K562 (cell line): ENCODE data around the gene SBNO1. TPM values are rescaled to one million over a fixed set of nuclear protein-coding genes. Genes with fewer than 3 reads are reported as not detected.

ENCODE experiments used
- BRD9 ChIP-seq: fragments of 450-650 bp; IDR thresholded peaks from 2 replicates; pipeline ENCODE4 v1.6.1; 2018; ENCODE audit warnings: low read depth; ENCODE audit not compliant: partially characterized antibody
- CHD1 ChIP-seq: fragments of 200-600 bp; sonication (generic); IDR thresholded peaks from one replicate; pipeline ENCODE4 v1.6.1; 2012; ENCODE audit warnings: mild to moderate bottlenecking, moderate library complexity, low read length, inconsistent platforms
- DIDO1 ChIP-seq: fragments of 450-650 bp; IDR thresholded peaks from 2 replicates; pipeline ENCODE4 v1.6.1; 2016; ENCODE audit warnings: low read depth, missing biosample characterization, missing genetic modification characterization
- EGR1 ChIP-seq: fragments of 450-650 bp; conservative IDR thresholded peaks from 2 replicates; pipeline ENCODE4 v1.6.1; 2017; ENCODE audit warnings: mild to moderate bottlenecking
- EP400 ChIP-seq: fragments of 450-650 bp; IDR thresholded peaks from 2 replicates; pipeline ENCODE4 v1.6.1; 2017; ENCODE audit warnings: antibody characterized with exemption, mild to moderate bottlenecking, moderate library complexity
- ESRRA ChIP-seq: fragments of 450-650 bp; IDR thresholded peaks from 2 replicates; pipeline ENCODE4 v1.6.1; 2014; ENCODE audit warnings: low read depth, mild to moderate bottlenecking, moderate library complexity, borderline replicate concordance
- HDAC2 ChIP-seq: fragments of 450-650 bp; IDR thresholded peaks from 2 replicates; pipeline ENCODE4 v1.6.1; 2016; ENCODE audit warnings: mild to moderate bottlenecking
- HDGF ChIP-seq: fragments of 450-650 bp; IDR thresholded peaks from 2 replicates; pipeline ENCODE4 v1.6.1; 2016
- PHF20 ChIP-seq: fragments of 450-650 bp; IDR thresholded peaks from 2 replicates; pipeline ENCODE4 v1.6.1; 2018; ENCODE audit not compliant: partially characterized antibody
- PURB ChIP-seq: sonication (generic); formaldehyde crosslinking; IDR thresholded peaks from 2 replicates; pipeline ENCODE4 v1.9.0; 2021; ENCODE audit warnings: low read depth, mild to moderate bottlenecking, missing genetic modification reagents
- RBM25 ChIP-seq: fragments of 200-400 bp; formaldehyde crosslinking; IDR thresholded peaks from 2 replicates; pipeline ENCODE4 v1.6.1; 2018; ENCODE audit warnings: low read length, low read depth, moderate library complexity; ENCODE audit not compliant: severe bottlenecking
- RCOR1 ChIP-seq, 2 experiments: IDR thresholded peaks; 2 replicates each; pipeline ENCODE4 v1.6.1; 2012; ENCODE audit warnings: low read depth in 2 of 2, low read length in 2 of 2, borderline replicate concordance in 1 of 2, improper control_type of control experiment in 1 of 2
- SMAD3 ChIP-seq: fragments of 450-650 bp; formaldehyde crosslinking; conservative IDR thresholded peaks from 2 replicates; pipeline ENCODE4 v1.4.0; 2020; ENCODE audit warnings: mild to moderate bottlenecking
- SMAD4 ChIP-seq: fragments of 250-450 bp; sonication (Bioruptor Pico); conservative IDR thresholded peaks from 2 replicates; pipeline ENCODE4 v1.8.0; 2021; ENCODE audit warnings: inconsistent platforms, mild to moderate bottlenecking, moderate library complexity
- SMARCA5 ChIP-seq: fragments of 450-650 bp; IDR thresholded peaks from 2 replicates; pipeline ENCODE4 v1.6.1; 2016
- SRF ChIP-seq, 2 experiments: fragments of 250-450, 450-650 bp in 1 of 2; sonication (Bioruptor Pico) in 1 of 2; sonication (generic) in 1 of 2; formaldehyde crosslinking; IDR thresholded peaks; 2 replicates each; pipeline versions ENCODE4 v1.5.0 to v1.5.1; 2020 to 2022; ENCODE audit warnings: mild to moderate bottlenecking in 1 of 2, missing genetic modification reagents in 1 of 2
- TBL1XR1 ChIP-seq, 2 experiments: IDR thresholded peaks; 2 replicates each; pipeline ENCODE4 v1.6.1; 2012; ENCODE audit warnings: improper control_type of control experiment in 2 of 2, low read length in 2 of 2, mild to moderate bottlenecking in 1 of 2
- TEAD4 ChIP-seq, 2 experiments: sonication (generic) in 1 of 2; formaldehyde crosslinking in 1 of 2; IDR thresholded peaks; 2 replicates each; pipeline versions ENCODE4 v1.6.1 to v1.8.0; 2012 to 2022; ENCODE audit warnings: borderline replicate concordance in 1 of 2, inconsistent platforms in 1 of 2, low read length in 1 of 2, mild to moderate bottlenecking in 1 of 2, missing genetic modification reagents in 1 of 2
- XRCC5 ChIP-seq: fragments of 200-400 bp; formaldehyde crosslinking; IDR thresholded peaks from 2 replicates; pipeline ENCODE4 v1.6.1; 2017; ENCODE audit warnings: low read depth, mild to moderate bottlenecking, low read length
- ZBTB40 ChIP-seq, 2 experiments: fragments of 450-650 bp in 1 of 2; sonication (generic) in 1 of 2; formaldehyde crosslinking in 1 of 2; IDR thresholded peaks; 2 replicates each; pipeline versions ENCODE4 v1.7.1 to v1.9.0; 2016 to 2022; ENCODE audit warnings: inconsistent platforms in 1 of 2, mild to moderate bottlenecking in 1 of 2, missing genetic modification reagents in 1 of 2
- ZNF316 ChIP-seq: fragments of 450-650 bp; IDR thresholded peaks from 2 replicates; pipeline ENCODE4 v1.6.1; 2016
- polyA plus RNA-seq, 8 experiments: library from polyadenylated mRNA; depleted of rRNA in 4 of 8; stranded (reverse) in 5 of 8; unstranded in 3 of 8; fragments of >200 nt; fragmentation: Nextera tagmentation in 2 of 8; fragmentation: Illumina TruSeq in 1 of 8; extraction: Ambion mirVana in 2 of 8; extraction: Trizol in 1 of 8; gene quantifications; 2 replicates each; pipeline versions ENCODE4 v1.2.1 to v1.2.3, GENCODE V29; 2011 to 2014; ENCODE audit warnings: inconsistent platforms in 1 of 8, missing spikeins in 1 of 8
- total RNA-seq, 7 experiments: library from RNA; depleted of rRNA in 6 of 7; stranded (reverse); fragments of >200 nt in 6 of 7; fragmentation: Illumina TruSeq in 2 of 7; extraction: Trizol in 2 of 7; gene quantifications; 2 replicates each; pipeline versions ENCODE4 v1.2.1 to v1.2.3, GENCODE V29; 2011 to 2021; ENCODE audit warnings: low replicate concordance in 1 of 7

Gene SBNO1
- total and polyA plus RNA-seq, 9 of the 15 experiments (the other 6 are each of a cell fraction or from before 2014, with no cell fraction given) = 14.9 to 77.1 (median 35.9) TPM

GRCh38 chr12:123382684-123383083, 18.0 kb upstream of the SBNO1 start (continued):
- TF ChIP-seq ZBTB40 (IDR thresholded peaks at IDR 0.05) = no peak
- no peak for TF ChIP-seq ZBTB40 (CRISPR knock-in tag; IDR thresholded peaks at IDR 0.05)
- TF ChIP-seq TEAD4 (IDR thresholded peaks at IDR 0.05; ENCODE audit: low read length) = 0 out of 2 replicates have a peak, but pooled peaks have one; percentile 9
- no peak for TF ChIP-seq TEAD4 (CRISPR knock-in tag; IDR thresholded peaks at IDR 0.05; ENCODE audit: borderline replicate concordance)
- peak; percentile 99 for TF ChIP-seq ESRRA
- 0 out of 2 replicates have a peak, but pooled peaks have one; percentile 18 for TF ChIP-seq DIDO1 (tag)
- peak; percentile 85 for TF ChIP-seq SMARCA5
- TF ChIP-seq XRCC5 = no peak
- peak; percentile 39 for TF ChIP-seq CHD1
- TF ChIP-seq SMAD3 (CRISPR knock-in tag) = no peak
- TF ChIP-seq SRF (CRISPR knock-in tag; IDR thresholded peaks at IDR 0.05) = no peak
- 0 out of 2 replicates have a peak, but pooled peaks have one; percentile 49 for TF ChIP-seq HDGF
- peak; percentile 96 for TF ChIP-seq HDAC2
- TF ChIP-seq PURB (CRISPR knock-in tag) = no peak
- peak; percentile 52; the same call in 1 of the 2 replicates for TF ChIP-seq SMAD4
- TF ChIP-seq TBL1XR1 (IDR thresholded peaks at IDR 0.05; ENCODE audit: low read length in 2 of 2) = no peak
- peak; percentile 30 for TF ChIP-seq BRD9
- TF ChIP-seq EP400 = no peak
- TF ChIP-seq ZNF316 = no peak
- peak in 1 of 2 experiments; percentile 82; a peak in 2 of 4 replicates for TF ChIP-seq RCOR1 (IDR thresholded peaks at IDR 0.05; ENCODE audit: borderline replicate concordance in 1 of 2, low read depth in 2 of 2, low read length in 2 of 2)
- TF ChIP-seq PHF20 = peak; percentile 35
- TF ChIP-seq EGR1 = no peak
- peak; percentile 78 for TF ChIP-seq RBM25
